ENCODE results near the gene NAV2.

NAV2 gene

DNA sequence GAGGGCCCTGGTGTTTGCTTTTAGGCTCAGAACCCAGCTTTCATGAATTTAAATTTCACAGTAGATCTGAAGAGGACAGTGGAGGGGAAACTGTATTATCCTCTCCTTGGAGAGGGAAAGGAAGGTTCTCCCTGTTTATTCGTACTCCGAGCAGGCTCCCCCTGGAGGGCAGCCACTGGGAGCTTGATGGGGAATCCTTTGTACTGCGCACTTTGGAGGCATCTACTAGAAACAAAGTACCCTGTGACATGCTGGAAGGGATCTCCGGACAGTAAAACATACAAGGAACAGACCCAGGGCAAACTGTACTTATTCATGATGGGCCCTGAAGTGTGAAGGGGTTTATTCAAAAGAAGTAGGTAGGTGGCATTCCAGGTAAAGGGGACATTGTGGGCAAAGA is 27.2 kb downstream of the NAV2 start:
- in situ Hi-C loops (cut with MboI; ENCODE audit: low sequenced_read_pairs), result no loop called here

DNA sequence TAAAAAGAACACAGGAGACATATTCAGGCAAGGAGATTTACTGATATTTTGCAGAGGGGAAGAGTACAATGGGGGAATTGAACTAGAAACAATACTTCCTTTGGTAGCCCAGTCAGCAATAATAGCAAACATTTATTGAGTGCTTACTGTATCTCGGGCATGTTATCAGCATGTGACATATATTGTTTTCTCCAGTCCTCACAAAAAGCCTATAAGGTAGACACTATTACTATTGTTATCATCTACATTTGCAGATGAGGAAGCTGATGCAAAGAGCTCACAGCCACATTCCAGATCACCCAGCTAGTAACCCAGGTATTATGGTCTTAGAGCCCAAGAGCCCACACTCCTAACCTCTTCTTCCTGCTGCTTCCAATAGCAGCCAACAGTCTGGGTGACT is 27.9 kb downstream of the NAV2 start:
- in situ Hi-C loops (cut with MboI; ENCODE audit: low sequenced_read_pairs), result no loop called here

GRCh38 chr11:19742588-19743292 is 30.1 kb downstream of the NAV2 start:
- in situ Hi-C loops (cut with MboI; ENCODE audit: low sequenced_read_pairs), result no loop called here

DNA sequence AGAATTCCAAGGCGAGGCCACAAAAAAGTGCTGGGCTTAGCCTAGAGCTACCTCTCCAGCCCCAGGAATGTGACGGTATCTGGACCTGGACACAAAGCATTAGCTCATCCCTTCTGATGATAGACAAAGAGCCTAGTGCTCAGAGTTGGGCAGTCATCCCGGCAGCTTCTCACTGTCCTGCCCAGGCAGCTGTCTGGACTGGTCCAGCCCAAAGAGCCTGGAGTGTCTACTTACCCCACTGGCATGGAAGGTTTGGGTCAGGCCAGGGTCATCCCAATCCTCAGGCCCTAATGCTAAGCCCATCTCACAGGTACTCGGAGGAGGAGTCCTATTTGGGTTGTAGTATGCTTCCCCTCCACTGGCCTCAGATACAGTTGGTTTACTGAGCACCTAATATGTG is 31.0 kb downstream of the NAV2 start:
- in situ Hi-C loops (cut with MboI; ENCODE audit: low sequenced_read_pairs), result no loop called here

DNA sequence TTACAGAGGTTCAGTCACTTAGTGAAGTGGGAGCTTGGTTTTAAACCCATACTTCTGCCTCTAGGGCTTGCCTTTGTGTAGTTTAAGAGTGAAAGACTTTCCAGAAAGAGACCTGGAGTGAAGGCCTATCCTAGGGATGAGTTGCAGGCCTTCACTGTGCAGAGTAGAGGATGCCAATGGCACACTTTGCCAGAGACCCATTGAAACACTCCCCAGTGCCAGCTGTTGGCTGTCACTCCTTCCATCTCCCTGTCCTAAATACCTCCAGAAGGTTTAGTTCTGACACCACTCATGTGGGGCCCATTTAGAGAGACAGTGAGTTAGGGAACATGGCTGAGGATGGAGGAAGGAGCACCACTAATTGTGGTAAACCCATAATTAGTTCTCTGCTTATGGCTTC is 31.5 kb downstream of the NAV2 start:
- in situ Hi-C loops (cut with MboI; ENCODE audit: low sequenced_read_pairs), result no loop called here

DNA sequence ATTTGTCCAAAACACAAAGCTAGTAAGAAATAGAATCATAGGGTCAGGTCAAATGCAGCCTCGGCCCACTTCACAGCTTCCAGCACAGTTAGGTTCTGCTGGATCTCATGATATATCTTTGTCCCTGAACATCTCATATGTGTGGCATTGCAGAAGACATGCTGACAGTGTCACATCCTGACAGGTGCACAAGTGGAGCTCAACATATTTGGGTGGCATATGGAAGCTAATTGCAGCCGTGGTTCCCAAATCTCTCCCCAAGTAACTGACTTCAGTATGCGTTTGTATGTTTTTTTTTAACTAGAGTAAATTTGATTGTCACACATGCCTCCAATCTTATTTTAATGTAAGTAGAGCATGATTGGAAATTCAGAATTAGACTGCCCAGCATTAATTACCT is 33.4 kb downstream of the NAV2 start:
- in situ Hi-C loops (cut with MboI; ENCODE audit: low sequenced_read_pairs), result no loop called here

DNA sequence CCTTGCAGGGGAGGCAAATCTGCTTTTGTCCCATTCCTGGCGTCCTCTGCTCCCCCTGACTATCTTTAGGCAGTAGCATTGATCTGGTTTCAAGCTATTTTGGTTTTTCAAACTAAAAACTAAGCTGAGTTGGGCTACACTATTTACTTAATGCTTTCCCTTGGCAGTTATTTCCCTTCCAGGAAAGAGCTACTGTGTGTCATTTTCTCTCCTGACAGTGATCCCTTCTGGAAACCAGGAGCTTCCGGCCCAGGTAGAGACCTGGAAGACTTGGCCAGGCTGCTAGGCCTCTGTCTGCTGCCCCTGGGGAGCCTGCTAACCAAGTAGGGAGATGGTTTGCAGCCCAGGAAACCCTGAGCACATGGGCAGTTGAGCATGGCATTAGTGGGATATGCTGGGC is 35.0 kb downstream of the NAV2 start:
- in situ Hi-C loops (cut with MboI; ENCODE audit: low sequenced_read_pairs), result no loop called here

GRCh38 chr11:19751055-19751454 is 38.4 kb downstream of the NAV2 start:
- in situ Hi-C loops (cut with MboI; ENCODE audit: low sequenced_read_pairs), result no loop called here

DNA sequence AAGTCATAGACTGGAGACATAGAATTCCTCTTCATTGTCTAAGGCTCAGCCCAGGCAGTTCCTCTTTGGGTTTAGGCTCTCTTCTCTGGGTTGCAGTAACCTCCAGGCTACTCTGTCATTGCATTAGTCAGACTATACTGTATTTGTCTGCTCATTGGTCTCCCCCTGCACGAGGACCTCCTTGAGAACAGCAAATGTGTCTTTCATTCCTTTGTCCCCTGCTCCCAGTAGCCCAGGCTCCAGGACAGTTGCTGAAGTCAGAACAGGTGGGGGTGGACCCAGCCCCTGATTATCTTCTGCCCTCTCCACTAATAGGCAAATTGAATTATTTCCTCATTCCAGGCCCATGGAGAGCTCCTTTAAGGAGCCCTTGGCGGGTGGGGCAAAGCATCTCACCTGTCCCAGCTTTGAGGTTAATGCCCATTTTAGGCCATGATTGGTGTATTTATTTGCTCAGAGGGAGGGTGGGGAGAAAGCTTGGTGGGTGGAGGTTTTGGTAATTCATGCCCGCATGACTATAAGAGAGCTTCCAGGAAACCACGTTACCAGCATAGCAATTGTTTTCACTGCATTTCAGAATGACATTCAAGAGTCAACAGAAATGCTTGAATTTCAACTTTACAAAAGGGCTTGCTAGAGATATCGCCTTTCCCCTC is 40.9 kb downstream of the NAV2 start:
- in situ Hi-C loops (cut with MboI; ENCODE audit: low sequenced_read_pairs), result no loop called here

GRCh38 chr11:19756675-19757475 is 44.2 kb downstream of the NAV2 start:
- in situ Hi-C loops (cut with MboI; ENCODE audit: low sequenced_read_pairs), result no loop called here

DNA sequence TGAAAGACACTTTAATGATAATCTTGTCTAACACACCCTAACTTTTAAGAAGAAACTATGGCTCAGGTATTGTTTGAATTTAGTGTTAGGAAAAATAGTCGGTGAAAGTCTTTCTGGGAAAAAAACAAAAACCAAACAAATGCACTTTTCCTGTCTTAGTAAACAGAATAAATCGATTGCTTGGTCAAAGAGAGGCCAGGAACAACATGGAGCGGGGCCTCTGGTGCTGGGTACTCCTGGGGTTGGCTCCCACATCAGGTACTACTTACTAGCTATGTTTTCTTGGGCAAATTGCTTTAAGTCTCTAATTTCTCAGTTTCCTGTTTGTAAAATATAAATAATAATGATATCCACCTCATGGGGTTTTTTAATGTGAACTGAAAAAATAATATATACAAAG is 46.8 kb downstream of the NAV2 start:
- in situ Hi-C loops (cut with MboI; ENCODE audit: low sequenced_read_pairs), result no loop called here

- in situ Hi-C loops (cut with MboI; ENCODE audit: low sequenced_read_pairs), result no loop called here
Measured at GRCh38 chr11:19762266-19762665, 49.6 kb downstream of the NAV2 start.

DNA sequence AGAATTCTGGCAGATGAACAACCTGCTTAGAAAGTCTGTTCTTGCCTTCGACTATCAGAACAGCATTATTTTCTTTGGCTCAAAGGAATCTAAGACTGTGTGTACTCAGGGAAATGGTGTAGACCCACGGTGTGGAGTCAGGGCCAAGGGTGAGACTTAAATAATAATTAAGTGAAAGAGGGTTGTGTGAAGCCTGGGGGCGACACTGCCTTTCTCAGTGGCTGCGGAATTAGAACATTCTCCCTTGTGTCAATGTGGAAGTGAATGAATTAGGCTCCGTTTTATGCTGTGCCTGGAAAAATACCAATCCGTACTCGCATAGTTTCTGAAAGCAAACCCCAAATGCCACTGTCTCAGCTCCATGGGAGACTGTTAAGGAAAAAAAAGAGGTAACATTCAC is 50.7 kb downstream of the NAV2 start:
- in situ Hi-C loops (cut with MboI; ENCODE audit: low sequenced_read_pairs), result no loop called here

GRCh38 chr11:19766206-19766605 is 53.6 kb downstream of the NAV2 start:
- in situ Hi-C loops (cut with MboI; ENCODE audit: low sequenced_read_pairs), result no loop called here

DNA sequence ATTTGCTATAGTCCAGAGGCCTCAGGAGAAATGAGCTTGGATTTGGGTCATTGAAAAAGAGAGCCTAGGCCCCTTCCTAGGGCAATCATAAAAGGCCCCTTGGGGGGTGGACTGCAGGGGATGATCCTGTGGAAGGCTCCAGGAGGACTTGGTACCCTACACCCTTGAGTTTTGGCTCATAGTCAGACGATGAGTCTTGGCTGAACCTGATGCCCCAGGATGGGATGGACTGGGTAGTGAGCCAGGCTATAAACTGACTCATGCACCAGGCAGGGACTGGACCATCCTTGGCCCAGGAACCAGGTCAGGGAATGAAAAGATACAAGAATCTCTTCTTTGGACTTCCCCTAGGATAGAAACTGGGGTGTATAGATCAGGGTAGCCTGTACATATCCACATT is 54.2 kb downstream of the NAV2 start:
- in situ Hi-C loops (cut with MboI; ENCODE audit: low sequenced_read_pairs), result no loop called here

- in situ Hi-C loops (cut with MboI; ENCODE audit: low sequenced_read_pairs), result no loop called here
Measured at GRCh38 chr11:19767627-19768151, 55.1 kb downstream of the NAV2 start.

- in situ Hi-C loops (cut with MboI; ENCODE audit: low sequenced_read_pairs), result no loop called here
Measured at GRCh38 chr11:19768197-19768596, 55.6 kb downstream of the NAV2 start.

DNA sequence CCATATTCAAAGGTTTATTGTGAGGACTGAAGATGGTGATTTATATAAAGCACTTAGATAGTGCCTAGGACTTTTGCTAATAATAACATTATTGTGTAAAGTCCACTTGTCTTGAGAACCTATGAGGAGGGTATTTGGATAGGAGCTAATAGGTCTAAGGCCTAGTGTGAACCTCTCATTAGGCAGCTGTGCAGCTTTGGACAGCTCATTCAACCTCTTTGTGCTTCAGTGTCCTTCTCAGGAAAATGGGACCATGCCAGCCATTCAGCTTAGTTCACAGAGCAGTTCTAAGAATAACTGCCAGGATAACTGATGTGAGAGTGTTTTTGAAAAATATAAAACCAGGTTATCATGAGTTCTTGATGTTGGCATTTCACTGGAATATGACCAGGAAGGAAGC is 56.2 kb downstream of the NAV2 start:
- in situ Hi-C loops (cut with MboI; ENCODE audit: low sequenced_read_pairs), result no loop called here

DNA sequence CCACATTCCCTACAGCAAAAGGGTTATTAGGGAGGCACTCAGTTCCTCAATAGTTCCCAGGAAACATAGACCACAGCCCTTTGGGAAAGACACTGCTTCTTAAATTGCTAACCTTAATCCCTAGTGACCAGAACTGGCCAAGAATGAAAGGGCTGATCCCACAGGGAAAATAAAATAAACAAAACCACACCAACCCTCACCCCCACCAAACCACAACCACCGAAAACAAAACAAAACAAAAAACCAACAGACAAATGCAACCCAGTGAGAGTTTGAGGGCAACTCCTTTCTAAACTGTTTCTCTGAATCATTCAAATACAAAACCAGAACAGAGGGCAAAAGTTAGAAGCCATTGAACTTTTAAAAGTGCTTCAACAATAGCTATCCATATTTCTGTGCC is 57.2 kb downstream of the NAV2 start:
- in situ Hi-C loops (cut with MboI; ENCODE audit: low sequenced_read_pairs), result no loop called here

GRCh38 chr11:19770277-19770676 is 57.6 kb downstream of the NAV2 start:
- in situ Hi-C loops (cut with MboI; ENCODE audit: low sequenced_read_pairs), result no loop called here

GRCh38 chr11:19771463-19771862 is 58.8 kb downstream of the NAV2 start:
- in situ Hi-C loops (cut with MboI; ENCODE audit: low sequenced_read_pairs), result no loop called here

DNA sequence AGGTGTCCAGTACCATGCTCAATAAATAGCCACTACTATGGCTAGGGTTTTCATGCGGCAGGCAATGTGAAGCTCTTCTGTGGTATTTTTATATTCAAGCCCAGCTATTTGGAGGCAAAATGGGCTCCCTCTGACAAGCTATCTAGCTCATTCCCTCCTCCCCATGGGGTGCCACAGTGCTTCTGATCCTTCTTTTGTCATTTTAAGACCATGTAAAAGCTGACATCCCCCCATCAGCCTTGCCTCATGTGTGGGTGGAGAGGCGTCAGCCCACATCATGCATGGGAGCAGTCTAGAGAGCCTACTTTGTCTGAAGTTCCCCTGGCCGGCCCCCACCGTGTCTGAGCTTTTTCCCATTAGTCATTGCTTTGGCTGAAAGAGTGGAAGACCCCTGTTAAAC is 59.8 kb downstream of the NAV2 start:
- in situ Hi-C loops (cut with MboI; ENCODE audit: low sequenced_read_pairs), result no loop called here
